ENCODE data around the gene DEFB132.

GRCh38 chr20:237489-237888, 20.0 kb upstream of the DEFB132 start:
- no peak for TF ChIP-seq EZH2phosphoT487 (IDR thresholded peaks at IDR 0.05; ENCODE audit: low read depth)
- TF ChIP-seq CTCF (IDR thresholded peaks at IDR 0.05; ENCODE audit: low read depth, low read length) = no peak

Data from OCI-LY3 (cell line).